ENCODE results near the gene KIF13A.

The KIF13A gene

DNA sequence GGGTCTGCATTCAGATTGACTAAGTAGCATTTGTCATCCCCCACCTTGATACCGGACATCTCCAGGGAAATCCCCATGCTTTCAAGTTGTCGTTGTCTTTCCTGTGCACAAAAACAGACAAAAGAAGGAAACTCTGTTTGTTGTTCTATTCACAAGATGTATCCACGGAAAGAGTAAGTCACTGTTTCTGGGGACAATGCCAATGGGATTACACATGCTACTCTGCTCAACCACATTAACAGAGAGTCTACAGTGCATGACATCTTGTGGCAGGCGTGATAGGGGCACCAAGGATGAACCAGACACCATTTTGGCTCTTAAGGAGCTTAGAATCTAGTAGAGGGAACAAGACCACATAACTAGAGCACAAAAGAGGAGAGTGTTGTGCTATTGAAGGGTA is 156.3 kb downstream of the KIF13A start:
- FAIRE-seq (no peak), DNase-seq (ENCODE audit: insufficient read length, low spot score) (no peak)
- TF ChIP-seq, protein P1, sequence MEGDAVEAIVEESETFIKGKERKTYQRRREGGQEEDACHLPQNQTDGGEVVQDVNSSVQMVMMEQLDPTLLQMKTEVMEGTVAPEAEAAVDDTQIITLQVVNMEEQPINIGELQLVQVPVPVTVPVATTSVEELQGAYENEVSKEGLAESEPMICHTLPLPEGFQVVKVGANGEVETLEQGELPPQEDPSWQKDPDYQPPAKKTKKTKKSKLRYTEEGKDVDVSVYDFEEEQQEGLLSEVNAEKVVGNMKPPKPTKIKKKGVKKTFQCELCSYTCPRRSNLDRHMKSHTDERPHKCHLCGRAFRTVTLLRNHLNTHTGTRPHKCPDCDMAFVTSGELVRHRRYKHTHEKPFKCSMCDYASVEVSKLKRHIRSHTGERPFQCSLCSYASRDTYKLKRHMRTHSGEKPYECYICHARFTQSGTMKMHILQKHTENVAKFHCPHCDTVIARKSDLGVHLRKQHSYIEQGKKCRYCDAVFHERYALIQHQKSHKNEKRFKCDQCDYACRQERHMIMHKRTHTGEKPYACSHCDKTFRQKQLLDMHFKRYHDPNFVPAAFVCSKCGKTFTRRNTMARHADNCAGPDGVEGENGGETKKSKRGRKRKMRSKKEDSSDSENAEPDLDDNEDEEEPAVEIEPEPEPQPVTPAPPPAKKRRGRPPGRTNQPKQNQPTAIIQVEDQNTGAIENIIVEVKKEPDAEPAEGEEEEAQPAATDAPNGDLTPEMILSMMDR (IDR thresholded peaks at IDR 0.05; ENCODE audit: insufficient read depth, missing control alignments) = no peak

DNA sequence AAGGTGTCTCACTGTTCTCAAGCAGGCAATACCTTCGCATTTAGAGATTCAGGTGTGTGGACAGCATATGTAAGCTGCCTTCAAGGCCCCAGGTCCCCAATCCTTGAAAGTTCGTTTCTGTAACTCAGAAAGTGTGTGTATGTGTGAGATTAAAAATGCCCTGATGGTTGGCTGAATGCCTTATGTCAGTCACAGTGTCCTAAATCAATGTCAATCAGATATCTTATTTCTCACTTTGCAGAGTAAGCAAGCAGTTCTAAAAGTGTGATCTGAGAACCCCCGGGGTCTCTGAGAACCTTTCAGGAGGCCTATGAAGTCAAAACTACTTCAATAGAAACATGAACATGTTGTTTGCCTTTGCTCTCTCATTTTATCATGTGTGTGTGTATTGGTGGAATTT is 157.5 kb downstream of the KIF13A start:
- TF ChIP-seq, protein P1 (IDR thresholded peaks at IDR 0.05; ENCODE audit: insufficient read depth, missing control alignments) = no peak
- FAIRE-seq = no peak

DNA sequence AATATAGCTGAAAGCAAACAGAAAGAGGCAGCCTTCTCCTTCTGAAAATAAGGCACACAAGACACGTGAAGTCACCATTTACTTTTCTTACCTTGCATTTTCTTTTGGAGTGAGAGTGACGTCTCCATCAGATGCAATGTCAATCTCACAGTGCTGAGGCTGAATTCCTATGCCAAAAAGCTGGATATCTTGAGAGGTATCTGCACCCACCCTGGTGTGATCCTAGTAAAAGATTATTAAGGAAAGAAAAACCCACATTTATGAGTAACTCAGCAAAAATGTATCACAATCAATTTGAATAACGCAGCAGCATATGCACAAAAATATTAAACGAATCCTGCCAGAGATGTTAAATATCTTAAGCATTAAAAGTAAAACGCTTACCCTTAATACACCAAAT is 159.3 kb downstream of the KIF13A start:
- DNase-seq (ENCODE audit: insufficient read length, low spot score) = no peak
- no peak for FAIRE-seq
- TF ChIP-seq, protein P1 (IDR thresholded peaks at IDR 0.05; ENCODE audit: insufficient read depth, missing control alignments) = no peak

More for the DNA sequence above, 157.5 kb downstream of the KIF13A start:
- DNase-seq (ENCODE audit: insufficient read length, low spot score) = no peak

DNA sequence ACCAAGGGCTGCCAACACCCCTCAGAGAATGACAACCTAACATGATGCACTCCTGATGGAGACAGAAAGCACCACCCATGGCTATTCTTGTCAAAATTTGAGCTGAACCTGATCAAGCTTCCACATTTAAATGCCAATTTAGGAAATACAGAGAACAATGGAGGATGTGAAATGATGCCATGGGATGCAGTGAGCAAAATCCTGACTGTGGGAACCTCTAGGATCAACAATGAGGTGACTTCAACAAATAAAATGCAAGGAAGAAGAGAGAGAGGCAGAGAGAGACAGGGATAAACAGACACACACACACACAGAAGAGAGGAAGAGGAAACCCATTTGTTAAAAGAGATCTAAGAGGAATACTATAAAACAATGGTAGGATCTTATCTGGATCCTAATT is 161.1 kb downstream of the KIF13A start:
- TF ChIP-seq, protein P1 (IDR thresholded peaks at IDR 0.05; ENCODE audit: insufficient read depth, missing control alignments) = no peak
- DNase-seq (ENCODE audit: insufficient read length, low spot score) (no peak), FAIRE-seq (no peak)

DNA sequence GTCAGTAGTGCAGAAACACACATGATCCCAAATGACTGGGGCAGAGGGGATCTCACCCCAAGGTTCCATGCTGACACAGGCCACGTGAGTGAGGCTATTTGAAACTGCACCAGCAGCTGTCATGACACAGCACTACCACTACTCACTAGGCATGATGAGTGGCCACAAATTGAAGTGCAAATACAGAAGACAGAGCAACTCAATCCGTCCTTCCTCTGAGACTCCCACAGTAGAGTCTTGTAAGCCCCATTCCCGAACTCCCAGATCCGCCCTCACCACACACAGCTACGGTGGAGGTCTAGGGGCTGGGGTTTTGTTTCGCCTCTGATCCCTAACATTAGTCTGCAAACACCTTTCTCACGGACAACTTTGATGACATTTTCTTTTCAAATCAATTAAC is 167.4 kb downstream of the KIF13A start:
- DNase-seq (ENCODE audit: insufficient read length, low spot score) (no peak), FAIRE-seq (no peak)
- TF ChIP-seq, protein P1 (IDR thresholded peaks at IDR 0.05; ENCODE audit: insufficient read depth, missing control alignments) = no peak

DNA sequence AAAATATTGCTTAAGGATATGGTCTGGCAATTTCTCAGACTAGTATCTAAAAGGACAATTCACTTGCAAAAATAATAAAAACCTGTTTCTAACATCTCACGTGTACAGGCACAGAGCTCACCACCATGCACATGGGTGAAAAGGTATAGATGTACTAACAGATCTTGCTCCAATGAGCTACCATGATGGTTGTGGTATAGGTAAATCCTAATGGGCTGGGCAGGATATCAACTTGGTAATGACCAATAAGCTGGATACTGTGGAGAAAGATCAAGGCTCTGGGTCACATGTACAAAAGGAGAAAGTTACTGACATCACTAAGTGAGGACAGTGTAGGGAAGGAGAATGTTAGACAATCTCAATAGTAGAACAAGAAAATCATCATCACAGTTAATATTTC is 169.7 kb downstream of the KIF13A start:
- FAIRE-seq = no peak
- no peak for DNase-seq (ENCODE audit: insufficient read length, low spot score)
- TF ChIP-seq, protein P1 (IDR thresholded peaks at IDR 0.05; ENCODE audit: insufficient read depth, missing control alignments) = no peak

DNA sequence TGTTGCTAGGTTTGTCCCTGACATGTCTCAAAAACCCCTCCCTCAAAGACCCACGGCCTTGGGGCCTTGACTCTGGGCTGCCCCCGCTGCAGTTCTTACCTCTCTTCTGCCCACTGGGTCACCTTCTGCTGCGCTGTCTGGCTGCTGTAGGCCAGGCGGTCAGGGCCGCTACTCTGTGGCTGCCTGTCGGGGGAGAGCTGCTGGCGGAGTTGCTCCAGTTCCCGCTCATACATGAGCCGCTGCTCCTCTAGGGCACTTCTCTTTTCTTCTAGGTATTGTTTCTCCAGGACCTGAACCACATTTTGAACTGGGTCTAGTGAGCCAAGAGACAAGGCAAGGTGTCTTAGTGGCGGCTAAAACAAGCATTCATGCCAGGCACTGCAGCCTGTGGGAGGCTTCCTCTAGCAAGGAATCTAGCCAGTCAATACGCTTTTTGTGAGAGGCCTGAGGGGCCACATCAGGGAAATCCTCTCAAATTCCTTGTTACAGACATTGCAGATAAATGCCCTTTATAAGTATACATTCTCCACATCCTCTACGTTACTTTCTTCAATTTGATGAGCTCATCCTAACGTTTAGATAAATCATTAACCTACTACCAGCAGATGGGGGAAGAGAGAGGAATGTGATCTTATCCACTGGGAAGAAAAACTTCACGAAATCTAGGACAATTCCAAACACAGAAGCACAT is 170.4 kb downstream of the KIF13A start:
- DNase-seq (ENCODE audit: insufficient read length, low spot score) (no peak), FAIRE-seq (no peak)
- TF ChIP-seq, protein P1 (IDR thresholded peaks at IDR 0.05; ENCODE audit: insufficient read depth, missing control alignments) = no peak

All from D721Med (cell line).